Upper lobe of right lung (tissue), 1 donor: ENCODE data around the gene PCCA. TPM values are rescaled to one million over a fixed set of nuclear protein-coding genes. Genes with fewer than 3 reads are reported as not detected.
"Not testable (repeated sequence)": the region's sequence is repeated elsewhere in the genome, so short reads cannot be mapped to it uniquely, and the experiment has no call there.

Experiments
- ATAC-seq: fragments of 200-7000 bp; cut with Tn5 transposase; one replicate; pipeline ENCODE4 v1.9.1; 2020; ENCODE audit warnings: mild to moderate bottlenecking, moderate library complexity
- DNase-seq: peaks from one replicate; pipeline ENCODE4 v3.0.0-alpha.2; 2020
- H3K27ac ChIP-seq: fragments of 200-600 bp; one replicate; pipeline ENCODE4 v1.8.0; 2022
- H3K27me3 ChIP-seq: fragments of 200-600 bp; one replicate; pipeline ENCODE4 v1.8.0; 2022; ENCODE audit warnings: mild to moderate bottlenecking
- H3K36me3 ChIP-seq: fragments of 200-600 bp; one replicate; pipeline ENCODE4 v1.8.0; 2022
- H3K4me1 ChIP-seq: fragments of 200-600 bp; one replicate; pipeline ENCODE4 v1.8.0; 2022
- H3K4me3 ChIP-seq: fragments of 200-600 bp; one replicate; pipeline ENCODE4 v1.8.0; 2022; ENCODE audit warnings: mild to moderate bottlenecking
- H3K9me3 ChIP-seq: fragments of 200-600 bp; one replicate; pipeline ENCODE4 v1.8.0; 2022
- intact Hi-C: fragments of 100-400 bp; cut with DNase I; formaldehyde crosslinking; loops from one replicate; pipeline ENCODE4 v1.11.0; 2022
- total RNA-seq: library from RNA; stranded (reverse); fragmentation: NEBNext Ultra II Directional; extraction: Animal tissue kit (Norgen Biotek cat#: 25700); gene quantifications from one replicate; pipeline ENCODE4 v1.2.1, GENCODE V29; 2021
- TF ChIP-seq, protein P1 (sequence below): fragments of 200-600 bp; IDR thresholded peaks from one replicate; pipeline ENCODE4 v1.8.0; 2022; ENCODE audit warnings: antibody characterized with exemption
- donor health status: DM: no; HTN: yes; CAD: no; lungs with severe emphysema.

The PCCA gene
- total RNA-seq, 1 donor from 2014 or later, result 34.7 TPM

DNA sequence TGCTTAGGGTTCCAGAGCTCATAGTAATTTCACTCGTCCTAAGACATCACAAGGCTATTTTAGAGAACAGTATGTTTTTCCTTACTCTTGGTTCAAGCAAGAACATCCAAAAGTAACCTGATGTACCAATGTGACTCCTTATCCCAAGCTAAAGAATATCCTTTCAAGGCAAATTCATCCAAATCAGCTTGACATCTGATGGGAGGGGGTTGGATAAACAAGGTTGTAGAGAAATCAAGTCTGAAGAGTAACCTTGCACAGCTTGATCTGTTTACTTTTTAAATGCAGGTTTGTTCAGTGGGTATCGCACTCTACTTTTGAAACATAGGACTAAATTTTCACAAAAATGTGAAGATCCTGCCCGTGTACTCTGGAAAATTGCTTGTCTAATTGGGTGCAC lies 298.5 kb downstream of the PCCA start:
- intact Hi-C loops, result no loop called here
- Histone ChIP-seq H3K9me3 (no peaks in the 10 kb centered on the region), H3K4me1 (peaks cover 3% of the 10 kb centered on the region), H3K4me3 (no peak overlapping the region), H3K27me3 (no peaks in the 10 kb centered on the region), H3K27ac (no peak overlapping the region), H3K36me3 (no peaks in the 10 kb centered on the region)
- TF ChIP-seq, protein P1, sequence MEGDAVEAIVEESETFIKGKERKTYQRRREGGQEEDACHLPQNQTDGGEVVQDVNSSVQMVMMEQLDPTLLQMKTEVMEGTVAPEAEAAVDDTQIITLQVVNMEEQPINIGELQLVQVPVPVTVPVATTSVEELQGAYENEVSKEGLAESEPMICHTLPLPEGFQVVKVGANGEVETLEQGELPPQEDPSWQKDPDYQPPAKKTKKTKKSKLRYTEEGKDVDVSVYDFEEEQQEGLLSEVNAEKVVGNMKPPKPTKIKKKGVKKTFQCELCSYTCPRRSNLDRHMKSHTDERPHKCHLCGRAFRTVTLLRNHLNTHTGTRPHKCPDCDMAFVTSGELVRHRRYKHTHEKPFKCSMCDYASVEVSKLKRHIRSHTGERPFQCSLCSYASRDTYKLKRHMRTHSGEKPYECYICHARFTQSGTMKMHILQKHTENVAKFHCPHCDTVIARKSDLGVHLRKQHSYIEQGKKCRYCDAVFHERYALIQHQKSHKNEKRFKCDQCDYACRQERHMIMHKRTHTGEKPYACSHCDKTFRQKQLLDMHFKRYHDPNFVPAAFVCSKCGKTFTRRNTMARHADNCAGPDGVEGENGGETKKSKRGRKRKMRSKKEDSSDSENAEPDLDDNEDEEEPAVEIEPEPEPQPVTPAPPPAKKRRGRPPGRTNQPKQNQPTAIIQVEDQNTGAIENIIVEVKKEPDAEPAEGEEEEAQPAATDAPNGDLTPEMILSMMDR, result no peak
- DNase-seq (no peak), ATAC-seq (no peak)

DNA sequence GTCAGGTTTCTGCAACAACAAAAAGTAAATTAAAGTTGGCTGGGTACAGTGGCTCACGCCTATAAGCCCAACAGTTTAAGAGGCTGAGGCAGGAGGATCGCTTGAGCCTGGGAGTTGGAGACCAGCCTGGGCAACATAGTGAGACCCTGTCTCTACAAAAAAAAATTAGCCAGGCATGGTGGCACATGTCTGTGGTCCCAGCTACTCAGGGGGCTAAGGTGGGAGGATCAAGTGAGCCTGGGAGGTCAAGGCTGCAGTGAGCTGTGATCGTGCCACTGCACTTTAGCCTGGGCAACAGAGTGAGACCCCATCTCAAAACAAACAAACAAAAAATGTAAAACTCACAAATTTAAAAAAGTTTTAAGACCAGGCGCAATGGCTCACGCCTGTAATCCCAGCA lies 299.3 kb downstream of the PCCA start:
- DNase-seq, intact Hi-C loops, H3K4me1 ChIP-seq, H3K36me3 ChIP-seq, ATAC-seq, H3K27ac ChIP-seq, H3K4me3 ChIP-seq, H3K9me3 ChIP-seq, H3K27me3 ChIP-seq: not testable (repeated sequence)

DNA sequence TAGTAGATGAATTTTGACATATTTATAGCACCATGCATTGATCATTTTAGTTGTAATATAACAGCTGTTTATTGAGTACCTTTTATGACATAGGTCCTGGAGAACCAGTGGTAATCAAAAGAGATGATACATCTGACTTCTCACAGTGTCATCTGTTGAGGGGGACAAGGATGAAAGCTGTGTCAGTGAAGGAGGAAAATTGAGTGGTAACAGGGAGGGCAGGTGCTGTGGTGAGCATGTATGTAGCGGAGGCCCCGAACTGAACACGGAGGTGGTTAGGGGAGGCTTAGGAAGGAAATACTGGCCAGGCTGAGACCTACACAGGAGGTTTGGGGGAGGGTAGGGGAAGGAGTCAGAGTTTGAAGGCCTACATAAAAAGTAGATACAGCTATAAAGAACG lies 300.0 kb downstream of the PCCA start:
- no peaks in the 10 kb centered on the region for H3K27me3 ChIP-seq
- intact Hi-C loops, result no loop called here
- H3K27ac ChIP-seq, result no peak overlapping the region
- peaks cover 5% of the 10 kb centered on the region for H3K4me1 ChIP-seq
- no peaks in the 10 kb centered on the region for H3K36me3 ChIP-seq
- no peak overlapping the region for H3K4me3 ChIP-seq
- DNase-seq (no peak), ATAC-seq (no peak)
- H3K9me3 ChIP-seq, result no peaks in the 10 kb centered on the region
- TF ChIP-seq, protein P1, result no peak

DNA sequence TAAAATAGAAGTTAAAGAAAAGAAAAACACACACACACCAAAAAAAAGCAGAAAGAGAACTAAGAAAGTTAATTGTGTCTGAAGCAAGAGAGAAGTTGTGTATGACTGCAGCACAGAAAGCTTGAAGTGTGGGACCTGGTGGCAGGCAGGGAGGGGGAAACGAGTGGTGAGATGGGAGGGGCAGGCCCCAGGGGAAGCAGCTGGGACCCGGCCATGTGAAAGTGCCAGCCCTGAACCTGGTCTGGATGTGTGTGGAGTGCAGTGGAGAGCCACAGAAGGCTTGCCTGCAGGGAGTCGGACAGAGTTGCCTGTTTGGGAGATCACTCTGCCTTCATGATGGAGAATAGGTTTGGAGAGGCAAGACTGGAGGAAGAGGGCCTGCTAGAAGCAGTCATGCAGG lies 300.7 kb downstream of the PCCA start:
- ATAC-seq, result no peak
- H3K9me3 ChIP-seq, result no peaks in the 10 kb centered on the region
- intact Hi-C loops, result no loop called here
- no peaks in the 10 kb centered on the region for H3K36me3 ChIP-seq
- no peak overlapping the region for H3K27ac ChIP-seq
- DNase-seq, result no peak
- H3K4me3 ChIP-seq, result no peak overlapping the region
- TF ChIP-seq, protein P1, result no peak
- H3K27me3 ChIP-seq, result no peaks in the 10 kb centered on the region
- H3K4me1 ChIP-seq, result peaks cover 5% of the 10 kb centered on the region

DNA sequence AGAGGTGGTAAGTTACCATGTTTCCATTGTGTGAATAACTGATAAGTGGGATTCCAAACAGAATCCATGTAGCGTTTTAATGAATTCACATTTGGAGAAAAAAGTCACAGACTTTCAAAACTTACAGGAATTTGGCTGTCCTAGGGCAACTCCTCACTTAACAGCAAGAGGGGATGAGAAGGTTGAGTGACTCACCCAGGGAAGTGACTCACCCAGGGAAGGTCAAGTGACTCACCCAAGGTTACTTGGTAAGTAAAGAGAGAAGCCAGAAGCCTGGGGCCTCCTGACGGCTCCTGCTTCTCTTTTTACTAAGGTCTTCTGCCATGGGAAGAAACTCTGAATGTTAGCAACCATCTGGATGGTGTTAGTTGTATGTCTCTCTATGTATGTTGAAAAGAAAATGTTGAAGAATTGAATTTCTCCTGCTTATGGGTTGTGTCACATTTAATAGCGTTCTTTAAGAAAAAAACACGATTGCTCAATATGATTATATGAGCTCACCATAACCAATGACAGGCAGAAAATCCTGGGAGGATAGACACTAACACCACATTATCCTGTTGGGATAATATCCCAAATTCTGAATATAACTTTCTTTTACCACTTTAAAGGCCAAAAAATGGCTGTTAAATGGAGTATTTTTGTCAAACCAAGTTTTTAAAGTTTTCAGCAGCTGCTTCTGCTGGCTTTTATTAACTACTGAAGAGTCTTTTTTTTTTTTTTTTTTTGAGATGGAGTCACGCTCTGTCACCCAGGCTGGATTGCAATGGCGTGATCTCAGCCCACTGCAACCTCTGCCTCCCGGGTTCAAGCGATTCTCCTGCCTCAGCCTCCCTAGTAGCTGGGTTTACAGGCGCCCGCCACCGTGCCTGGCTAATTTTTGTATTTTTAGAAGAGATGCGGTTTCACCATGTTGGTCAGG lies 304.1 kb downstream of the PCCA start:
- intact Hi-C loops, result no loop called here
- Histone ChIP-seq H3K27ac (peak overlapping the region; percentile 55), H3K4me1 (peaks cover 5% of the 10 kb centered on the region), H3K4me3 (no peak overlapping the region), H3K27me3 (no peaks in the 10 kb centered on the region), H3K9me3 (no peaks in the 10 kb centered on the region), H3K36me3 (no peaks in the 10 kb centered on the region)
- TF ChIP-seq, protein P1, result no peak
- ATAC-seq (peak; percentile 98), DNase-seq (no peak)

DNA sequence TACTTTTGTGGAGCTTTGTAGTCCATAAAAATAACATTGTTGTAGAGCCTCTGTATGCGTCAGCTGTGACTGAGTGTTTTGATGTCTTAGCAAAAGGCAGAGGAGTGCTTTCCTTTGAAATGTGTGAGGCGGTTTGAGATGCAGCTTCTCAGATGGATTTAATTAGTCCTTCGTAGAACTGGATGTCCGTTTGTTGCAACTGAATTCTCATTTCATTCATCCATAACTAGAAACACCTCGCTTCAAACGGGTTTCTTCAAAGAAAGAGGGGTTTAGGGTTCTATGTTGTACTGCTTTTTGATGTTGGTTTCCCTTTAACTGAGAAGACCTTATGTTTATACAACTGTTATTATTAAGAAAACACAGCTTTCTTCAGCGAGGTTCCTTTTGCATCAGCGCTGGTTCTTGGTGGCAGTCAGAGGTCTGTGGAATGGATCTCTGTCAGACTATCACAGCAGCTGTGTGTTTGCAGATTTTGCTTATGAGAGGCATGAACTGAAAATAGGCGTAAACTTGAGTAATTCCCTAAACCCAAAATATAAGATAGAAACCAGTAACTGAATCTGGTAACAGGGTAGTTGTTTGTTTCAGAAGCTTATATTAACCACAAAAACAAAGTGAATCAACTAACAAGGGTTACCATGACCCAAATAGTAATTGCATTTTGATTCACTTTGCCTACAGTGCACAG lies 305.3 kb downstream of the PCCA start:
- H3K4me1 ChIP-seq, result peaks cover 5% of the 10 kb centered on the region
- no peaks in the 10 kb centered on the region for H3K9me3 ChIP-seq
- H3K27ac ChIP-seq, result peak overlapping the region; percentile 55
- ATAC-seq, result no peak
- H3K36me3 ChIP-seq, result no peaks in the 10 kb centered on the region
- no peaks in the 10 kb centered on the region for H3K27me3 ChIP-seq
- intact Hi-C loops, result no loop called here
- H3K4me3 ChIP-seq, result no peak overlapping the region
- TF ChIP-seq, protein P1, result no peak
- DNase-seq, result no peak
